ENCODE measurements around the gene ZSCAN9. TPM values are rescaled to one million over a fixed set of nuclear protein-coding genes. Genes with fewer than 3 reads are reported as not detected.

Gene ZSCAN9
- total RNA-seq, 1 experiment from 2014 or later, result 14.4 TPM

- H3K27me3 ChIP-seq (ENCODE audit: control insufficient read depth, insufficient read depth, low read length), result no peaks in the 10 kb centered on the region
- TF ChIP-seq SIN3A (IDR thresholded peaks at IDR 0.05; ENCODE audit: borderline replicate concordance, insufficient read depth, low read depth, low read length), result no peak
- no peak for TF ChIP-seq TCF7L2 (IDR thresholded peaks at IDR 0.05; ENCODE audit: low read depth, low read length)
- ChIA-PET POLR2A (interaction anchor here (0.7 kb wide), 1 partner anchor 44 kb away, joined by 4 read pairs; no protein-coding TSS in a partner anchor), CTCF (interaction anchor here (0.5 kb wide), 1 partner anchor 144 kb away, joined by 3 read pairs; no protein-coding TSS in a partner anchor)
- ATAC-seq (peak; percentile 32), DNase-seq (ENCODE audit: low read depth, low spot score) (no peak)
- BruUV-seq (replicated peaks), result no TSS peak
- H3K9me3 ChIP-seq (ENCODE audit: control insufficient read depth, insufficient read depth, low read depth, low read length), result peaks cover 3% of the 10 kb centered on the region; the same call in 1 of the 2 replicates
- intact Hi-C loops (cut with micrococcal nuclease; ENCODE audit: unreplicated experiment) (no loop called here), in situ Hi-C loops (cut with HindIII; ENCODE audit: low pct_unique_long_range_greater_than_20kb, low sequenced_read_pairs) (no loop called here)
- peaks cover 3% of the 10 kb centered on the region for H3K4me1 ChIP-seq (ENCODE audit: control insufficient read depth, insufficient read depth, low read length)
- peak overlapping the region; percentile 64 for H3K27ac ChIP-seq (ENCODE audit: low read length)
- H3K4me3 ChIP-seq (ENCODE audit: low read depth in 2 of 2, low read length in 2 of 2), result peak overlapping the region; percentile 46 to 59
- H3K36me3 ChIP-seq (ENCODE audit: control insufficient read depth, insufficient read depth, low read length), result no peaks in the 10 kb centered on the region
Measured at GRCh38 chr6:28208111-28208659, 16.9 kb upstream of the ZSCAN9 start.

- Histone ChIP-seq H3K27me3 (ENCODE audit: control insufficient read depth, insufficient read depth, low read length) (no peaks in the 10 kb centered on the region), H3K4me1 (ENCODE audit: control insufficient read depth, insufficient read depth, low read length) (peaks cover 3% of the 10 kb centered on the region), H3K27ac (ENCODE audit: low read length) (no peak overlapping the region), H3K9me3 (ENCODE audit: control insufficient read depth, insufficient read depth, low read depth, low read length) (no peaks in the 10 kb centered on the region), H3K4me3 (ENCODE audit: low read depth in 2 of 2, low read length in 2 of 2) (no peak overlapping the region), H3K36me3 (ENCODE audit: control insufficient read depth, insufficient read depth, low read length) (no peaks in the 10 kb centered on the region)
- intact Hi-C loops (cut with micrococcal nuclease; ENCODE audit: unreplicated experiment) (loop anchor here (5.0 kb wide), 2 partner anchors 68 to 308 kb away; partner anchors contain the start of gene ZKSCAN8), in situ Hi-C loops (cut with HindIII; ENCODE audit: low pct_unique_long_range_greater_than_20kb, low sequenced_read_pairs) (no loop called here)
- no TSS peak for BruUV-seq (replicated peaks)
- no peak for ATAC-seq
- no peak for DNase-seq (ENCODE audit: low read depth, low spot score)
- CTCF ChIA-PET, result no interaction called here
- no peak for TF ChIP-seq CTCF (IDR thresholded peaks at IDR 0.05)
- TF ChIP-seq REST (IDR thresholded peaks at IDR 0.05; ENCODE audit: insufficient read depth in 1 of 2, low read depth in 2 of 2, low read length in 1 of 2), result no peak
- no peak for TF ChIP-seq SIN3A (IDR thresholded peaks at IDR 0.05; ENCODE audit: borderline replicate concordance, insufficient read depth, low read depth, low read length)
- TF ChIP-seq TCF7L2 (IDR thresholded peaks at IDR 0.05; ENCODE audit: low read depth, low read length), result no peak
- no peak for TF ChIP-seq POLR2AphosphoS5 (IDR thresholded peaks at IDR 0.05; ENCODE audit: low read depth, low read length)
- POLR2A ChIA-PET, result no interaction called here
Measured at GRCh38 chr6:28209753-28210535, 15.1 kb upstream of the ZSCAN9 start.
